Stimulated activated CD8-positive, alpha-beta memory T cell treated with anti-CD3 and anti-CD28 coated beads, Interleukin-7, amount 100 ng/mL, for 48 hours (primary cell): ENCODE data around the gene DES.

Experiments used
- DNase-seq, 2 donors: peaks; one replicate each; pipeline ENCODE4 v3.0.0-alpha.2; 2020; ENCODE audit warnings: low read depth in 1 of 2; ENCODE audit errors: extremely low read depth in 1 of 2

Gene DES

GRCh38 chr2:219470429-219470828 lies 52.3 kb downstream of the DES start:
- DNase-seq: no peak

- no peak for DNase-seq
Observed at GRCh38 chr2:219471476-219472371, 53.5 kb downstream of the DES start.

GRCh38 chr2:219472629-219473187 lies 54.5 kb downstream of the DES start:
- DNase-seq: no peak

GRCh38 chr2:219473511-219473910 lies 55.3 kb downstream of the DES start:
- DNase-seq: no peak

GRCh38 chr2:219474285-219475060 lies 56.3 kb downstream of the DES start:
- DNase-seq: no peak

GRCh38 chr2:219475278-219475677 lies 57.1 kb downstream of the DES start:
- no peak for DNase-seq

- peak; percentile 33 to 36 for DNase-seq
Observed at GRCh38 chr2:219475697-219476651, 57.8 kb downstream of the DES start.
